Measurements from ENCODE around the gene SLC8A1. TPM values are rescaled to one million over a fixed set of nuclear protein-coding genes. Genes with fewer than 3 reads are reported as not detected.

SLC8A1 gene
- total RNA-seq, 6 donors from 2014 or later = 21.8 to 58.6 (median 25.3) TPM

GRCh38 chr2:40225670-40226210 is 226.2 kb downstream of the SLC8A1 start:
- H3K9me3 ChIP-seq = no peaks in the 10 kb centered on the region
- TF ChIP-seq POLR2AphosphoS5 (IDR thresholded peaks at IDR 0.05) (no peak), POLR2A (IDR thresholded peaks at IDR 0.05) (no peak), EP300 (IDR thresholded peaks at IDR 0.05) (no peak)
- TF ChIP-seq, protein P1, sequence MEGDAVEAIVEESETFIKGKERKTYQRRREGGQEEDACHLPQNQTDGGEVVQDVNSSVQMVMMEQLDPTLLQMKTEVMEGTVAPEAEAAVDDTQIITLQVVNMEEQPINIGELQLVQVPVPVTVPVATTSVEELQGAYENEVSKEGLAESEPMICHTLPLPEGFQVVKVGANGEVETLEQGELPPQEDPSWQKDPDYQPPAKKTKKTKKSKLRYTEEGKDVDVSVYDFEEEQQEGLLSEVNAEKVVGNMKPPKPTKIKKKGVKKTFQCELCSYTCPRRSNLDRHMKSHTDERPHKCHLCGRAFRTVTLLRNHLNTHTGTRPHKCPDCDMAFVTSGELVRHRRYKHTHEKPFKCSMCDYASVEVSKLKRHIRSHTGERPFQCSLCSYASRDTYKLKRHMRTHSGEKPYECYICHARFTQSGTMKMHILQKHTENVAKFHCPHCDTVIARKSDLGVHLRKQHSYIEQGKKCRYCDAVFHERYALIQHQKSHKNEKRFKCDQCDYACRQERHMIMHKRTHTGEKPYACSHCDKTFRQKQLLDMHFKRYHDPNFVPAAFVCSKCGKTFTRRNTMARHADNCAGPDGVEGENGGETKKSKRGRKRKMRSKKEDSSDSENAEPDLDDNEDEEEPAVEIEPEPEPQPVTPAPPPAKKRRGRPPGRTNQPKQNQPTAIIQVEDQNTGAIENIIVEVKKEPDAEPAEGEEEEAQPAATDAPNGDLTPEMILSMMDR (IDR thresholded peaks at IDR 0.05) = no peak
- no peaks in the 10 kb centered on the region for H3K27me3 ChIP-seq
- H3K4me1 ChIP-seq = no peaks in the 10 kb centered on the region
- H3K4me3 ChIP-seq = no peak overlapping the region
- DNase-seq (no peak), ATAC-seq (ENCODE audit: low FRiP score in 2 of 2) (no peak)
- no peaks in the 10 kb centered on the region for H3K36me3 ChIP-seq
- H3K27ac ChIP-seq = no peak overlapping the region
- 35 to 42% methylated on average over 2 of the region's 2 CpGs for WGBS, 2 donors

DNA sequence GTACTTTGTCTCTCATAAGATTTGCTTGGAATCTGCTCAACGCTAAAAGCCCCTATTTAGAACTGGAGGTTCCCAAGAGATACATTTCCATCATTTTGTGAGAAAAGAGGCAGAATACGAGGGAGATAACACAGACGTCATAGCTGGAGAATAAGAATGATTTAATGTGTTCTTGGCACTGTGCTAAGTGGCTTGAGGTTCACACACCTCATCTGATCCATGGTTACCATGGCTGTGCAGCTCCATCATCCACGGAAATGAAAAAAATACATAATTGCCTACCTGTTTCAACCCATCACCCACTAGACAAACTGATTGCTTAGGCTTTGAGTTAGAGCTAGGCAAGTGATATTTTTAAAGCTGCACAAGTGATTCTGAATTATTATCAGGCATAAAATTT is 227.6 kb downstream of the SLC8A1 start:
- H3K9me3 ChIP-seq = no peaks in the 10 kb centered on the region
- DNase-seq (no peak), ATAC-seq (ENCODE audit: low FRiP score in 2 of 2) (no peak)
- H3K4me1 ChIP-seq = no peaks in the 10 kb centered on the region
- 85 to 93% methylated on average over 4 of the region's 4 CpGs for WGBS, 2 donors
- no peaks in the 10 kb centered on the region for H3K36me3 ChIP-seq
- no peaks in the 10 kb centered on the region for H3K27me3 ChIP-seq
- H3K27ac ChIP-seq = no peak overlapping the region
- H3K4me3 ChIP-seq = no peak overlapping the region
- TF ChIP-seq EP300 (IDR thresholded peaks at IDR 0.05) (no peak), POLR2A (IDR thresholded peaks at IDR 0.05) (no peak), POLR2AphosphoS5 (IDR thresholded peaks at IDR 0.05) (no peak)
- TF ChIP-seq, protein P1 (IDR thresholded peaks at IDR 0.05) = no peak

- Histone ChIP-seq H3K4me1 (peaks cover 0 to 7% (median 0%) of the 10 kb centered on the region in 4 donors), H3K27ac (no peak overlapping the region), H3K9me3 (no peaks in the 10 kb centered on the region), H3K4me3 (no peak overlapping the region), H3K27me3 (no peaks in the 10 kb centered on the region), H3K36me3 (no peaks in the 10 kb centered on the region)
- 77 to 81% methylated on average over 4 of the region's 4 CpGs for WGBS, 2 donors
- ATAC-seq (ENCODE audit: low FRiP score in 2 of 2) = peak in 1 of 2 donors; percentile 56
- TF ChIP-seq POLR2A (IDR thresholded peaks at IDR 0.05) (no peak), EP300 (IDR thresholded peaks at IDR 0.05) (no peak), POLR2AphosphoS5 (IDR thresholded peaks at IDR 0.05) (peak in 1 of 2 donors; percentile 49)
- TF ChIP-seq, protein P1 (IDR thresholded peaks at IDR 0.05) = no peak
- no peak for DNase-seq
Observed at GRCh38 chr2:40220177-40220925, 231.5 kb downstream of the SLC8A1 start.

DNA sequence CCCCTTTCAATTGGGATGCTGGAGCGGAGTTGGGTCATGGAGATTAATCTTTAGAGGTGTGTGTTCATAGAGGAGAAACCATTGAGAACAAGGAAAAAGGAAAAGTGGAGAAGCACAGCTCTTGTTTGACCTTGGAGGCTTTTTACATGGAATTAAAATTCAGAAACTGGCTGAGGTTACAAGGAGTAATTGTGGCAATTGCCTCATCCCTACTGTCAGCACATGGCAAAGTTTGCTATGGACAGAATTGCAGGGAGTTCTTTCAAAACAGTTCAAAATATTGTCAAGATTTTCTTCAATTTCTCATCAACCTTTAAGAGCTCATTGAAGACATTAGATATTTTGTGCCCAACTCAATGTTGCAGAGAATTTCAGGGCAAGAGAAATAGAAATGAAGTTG is 232.7 kb downstream of the SLC8A1 start:
- Histone ChIP-seq H3K27me3 (no peaks in the 10 kb centered on the region), H3K27ac (no peak overlapping the region), H3K36me3 (no peaks in the 10 kb centered on the region), H3K4me3 (no peak overlapping the region), H3K4me1 (peaks cover 0 to 7% (median 0%) of the 10 kb centered on the region in 4 donors), H3K9me3 (no peaks in the 10 kb centered on the region)
- WGBS, 2 donors = 95 to 100% methylated on average over 1 of the region's 1 CpG
- DNase-seq (no peak), ATAC-seq (ENCODE audit: low FRiP score in 2 of 2) (no peak)
- no peak for TF ChIP-seq EP300 (IDR thresholded peaks at IDR 0.05)
- TF ChIP-seq POLR2A (IDR thresholded peaks at IDR 0.05) = no peak
- no peak for TF ChIP-seq POLR2AphosphoS5 (IDR thresholded peaks at IDR 0.05)
- TF ChIP-seq, protein P1 (IDR thresholded peaks at IDR 0.05) = no peak

All from upper lobe of left lung (tissue), 6 donors.